Stomach (tissue), 4 donors: Measurements from ENCODE around the gene NTF4.
"Not testable (repeated sequence)": the region's sequence is repeated elsewhere in the genome, so short reads cannot be mapped to it uniquely, and the experiment has no call there.

Experiments
- POLR2AphosphoS5 ChIP-seq, 3 donors: sonication (generic); formaldehyde crosslinking; IDR thresholded peaks; one replicate each; pipeline ENCODE4 v1.6.1; 2016; ENCODE audit warnings: antibody characterized with exemption in 3 of 3
- TF ChIP-seq, protein P1 (sequence below), 7 experiments: fragments of 450-650 bp in 4 of 7; fragments of 200-600 bp in 3 of 7; sonication (generic) in 3 of 7; IDR thresholded peaks; one replicate each; pipeline ENCODE4 v1.5.1; 2016 to 2019; ENCODE audit warnings: antibody characterized with exemption in 7 of 7, control low read depth in 2 of 7, mild to moderate bottlenecking in 1 of 7

DNA sequence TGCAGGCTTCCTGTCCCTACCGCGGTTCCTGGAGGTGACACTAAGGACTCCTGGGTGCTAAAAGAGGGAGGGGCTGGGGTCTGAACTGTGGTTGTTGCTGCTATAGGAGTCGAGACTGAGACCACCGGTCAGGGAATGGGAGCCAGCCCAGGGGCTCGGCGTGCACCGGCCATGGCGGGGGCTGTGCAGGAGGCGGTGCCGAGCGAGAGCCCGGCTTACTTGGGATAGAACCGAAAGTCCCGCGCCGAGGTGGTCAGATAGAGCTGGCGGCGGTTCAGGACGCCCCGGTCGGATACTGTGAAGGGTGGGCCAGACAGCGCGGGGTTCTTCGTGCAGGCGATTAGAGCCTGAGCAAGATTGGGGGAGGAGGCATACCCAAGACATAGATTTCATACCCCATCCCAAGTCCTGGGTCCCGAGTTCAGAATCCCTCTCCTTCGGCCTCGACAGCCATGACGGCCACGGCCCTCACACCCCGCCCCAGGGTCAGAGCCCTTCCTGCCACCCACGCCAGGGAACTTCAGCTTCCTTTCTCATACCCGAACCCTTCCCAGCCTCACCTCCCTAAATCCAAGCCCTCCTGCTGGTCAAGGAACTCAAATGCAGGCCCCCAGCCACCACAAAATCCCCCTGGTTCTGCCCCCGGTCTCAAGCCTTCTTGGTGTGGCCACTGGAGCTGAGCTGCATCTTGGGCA is 7.6 kb downstream of the NTF4 start:
- TF ChIP-seq POLR2AphosphoS5 (IDR thresholded peaks at IDR 0.05): not testable (repeated sequence)
- TF ChIP-seq, protein P1, sequence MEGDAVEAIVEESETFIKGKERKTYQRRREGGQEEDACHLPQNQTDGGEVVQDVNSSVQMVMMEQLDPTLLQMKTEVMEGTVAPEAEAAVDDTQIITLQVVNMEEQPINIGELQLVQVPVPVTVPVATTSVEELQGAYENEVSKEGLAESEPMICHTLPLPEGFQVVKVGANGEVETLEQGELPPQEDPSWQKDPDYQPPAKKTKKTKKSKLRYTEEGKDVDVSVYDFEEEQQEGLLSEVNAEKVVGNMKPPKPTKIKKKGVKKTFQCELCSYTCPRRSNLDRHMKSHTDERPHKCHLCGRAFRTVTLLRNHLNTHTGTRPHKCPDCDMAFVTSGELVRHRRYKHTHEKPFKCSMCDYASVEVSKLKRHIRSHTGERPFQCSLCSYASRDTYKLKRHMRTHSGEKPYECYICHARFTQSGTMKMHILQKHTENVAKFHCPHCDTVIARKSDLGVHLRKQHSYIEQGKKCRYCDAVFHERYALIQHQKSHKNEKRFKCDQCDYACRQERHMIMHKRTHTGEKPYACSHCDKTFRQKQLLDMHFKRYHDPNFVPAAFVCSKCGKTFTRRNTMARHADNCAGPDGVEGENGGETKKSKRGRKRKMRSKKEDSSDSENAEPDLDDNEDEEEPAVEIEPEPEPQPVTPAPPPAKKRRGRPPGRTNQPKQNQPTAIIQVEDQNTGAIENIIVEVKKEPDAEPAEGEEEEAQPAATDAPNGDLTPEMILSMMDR (IDR thresholded peaks at IDR 0.05): not testable (repeated sequence)
